Measurements from ENCODE around the gene SLC25A34.

SLC25A34 gene

GRCh38 chr1:15727866-15728534 is 8.1 kb upstream of the SLC25A34 start:
- no peak overlapping the region for H3K4me3 ChIP-seq (ENCODE audit: low read depth, low read length)
- TF ChIP-seq, protein P1, sequence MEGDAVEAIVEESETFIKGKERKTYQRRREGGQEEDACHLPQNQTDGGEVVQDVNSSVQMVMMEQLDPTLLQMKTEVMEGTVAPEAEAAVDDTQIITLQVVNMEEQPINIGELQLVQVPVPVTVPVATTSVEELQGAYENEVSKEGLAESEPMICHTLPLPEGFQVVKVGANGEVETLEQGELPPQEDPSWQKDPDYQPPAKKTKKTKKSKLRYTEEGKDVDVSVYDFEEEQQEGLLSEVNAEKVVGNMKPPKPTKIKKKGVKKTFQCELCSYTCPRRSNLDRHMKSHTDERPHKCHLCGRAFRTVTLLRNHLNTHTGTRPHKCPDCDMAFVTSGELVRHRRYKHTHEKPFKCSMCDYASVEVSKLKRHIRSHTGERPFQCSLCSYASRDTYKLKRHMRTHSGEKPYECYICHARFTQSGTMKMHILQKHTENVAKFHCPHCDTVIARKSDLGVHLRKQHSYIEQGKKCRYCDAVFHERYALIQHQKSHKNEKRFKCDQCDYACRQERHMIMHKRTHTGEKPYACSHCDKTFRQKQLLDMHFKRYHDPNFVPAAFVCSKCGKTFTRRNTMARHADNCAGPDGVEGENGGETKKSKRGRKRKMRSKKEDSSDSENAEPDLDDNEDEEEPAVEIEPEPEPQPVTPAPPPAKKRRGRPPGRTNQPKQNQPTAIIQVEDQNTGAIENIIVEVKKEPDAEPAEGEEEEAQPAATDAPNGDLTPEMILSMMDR (IDR thresholded peaks at IDR 0.05; ENCODE audit: low read depth, low read length): no peak

- no peak overlapping the region for H3K4me3 ChIP-seq (ENCODE audit: low read depth, low read length)
- TF ChIP-seq, protein P1 (IDR thresholded peaks at IDR 0.05; ENCODE audit: low read depth, low read length): no peak
These were observed 7.0 kb upstream of the SLC25A34 start for GRCh38 chr1:15728937-15729657.

DNA sequence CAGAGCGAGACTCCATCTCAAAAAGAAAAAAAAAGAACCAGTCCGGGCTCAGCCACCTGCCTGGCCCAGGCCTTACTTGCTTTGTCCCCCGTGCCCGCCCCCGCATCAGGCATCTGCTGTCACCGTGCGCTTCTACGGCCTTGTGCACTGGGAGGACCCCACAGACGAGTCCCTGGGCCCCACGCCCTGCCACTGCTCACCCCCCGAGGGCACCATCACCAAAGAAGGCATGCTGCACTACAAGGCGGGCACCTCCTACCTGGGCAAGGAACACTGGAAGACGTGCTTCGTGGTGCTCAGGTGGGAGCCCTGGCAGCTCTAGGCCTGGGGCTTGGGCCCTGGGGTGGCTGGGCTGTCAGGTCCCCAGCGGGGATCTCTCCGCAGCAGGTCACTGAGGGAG is 5.6 kb upstream of the SLC25A34 start:
- no peak overlapping the region for H3K4me3 ChIP-seq (ENCODE audit: low read depth, low read length)
- TF ChIP-seq, protein P1 (IDR thresholded peaks at IDR 0.05; ENCODE audit: low read depth, low read length): no peak

DNA sequence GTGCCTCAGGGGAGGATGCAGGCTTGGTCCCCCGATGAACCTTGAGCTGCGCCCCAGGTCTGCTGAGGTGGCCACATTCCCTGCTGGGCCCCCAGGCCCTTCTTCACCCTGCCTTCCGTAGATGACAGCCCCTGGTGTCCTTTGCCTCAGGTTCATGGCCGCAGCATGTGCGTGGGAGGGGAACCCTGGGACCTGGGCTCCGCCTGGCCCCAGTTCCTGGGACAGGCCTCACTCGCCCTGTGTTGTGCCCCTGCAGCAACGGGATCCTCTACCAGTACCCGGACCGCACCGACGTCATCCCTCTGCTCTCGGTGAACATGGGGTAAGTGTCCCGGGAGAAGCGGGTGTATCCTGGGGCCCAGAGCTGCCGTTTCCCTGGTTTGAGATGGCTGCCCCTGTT is 5.1 kb upstream of the SLC25A34 start:
- no peak overlapping the region for H3K4me3 ChIP-seq (ENCODE audit: low read depth, low read length)
- TF ChIP-seq, protein P1 (IDR thresholded peaks at IDR 0.05; ENCODE audit: low read depth, low read length): no peak

- TF ChIP-seq, protein P1 (IDR thresholded peaks at IDR 0.05; ENCODE audit: low read depth, low read length): no peak
These were observed 4.0 kb upstream of the SLC25A34 start for GRCh38 chr1:15731735-15732685.

DNA sequence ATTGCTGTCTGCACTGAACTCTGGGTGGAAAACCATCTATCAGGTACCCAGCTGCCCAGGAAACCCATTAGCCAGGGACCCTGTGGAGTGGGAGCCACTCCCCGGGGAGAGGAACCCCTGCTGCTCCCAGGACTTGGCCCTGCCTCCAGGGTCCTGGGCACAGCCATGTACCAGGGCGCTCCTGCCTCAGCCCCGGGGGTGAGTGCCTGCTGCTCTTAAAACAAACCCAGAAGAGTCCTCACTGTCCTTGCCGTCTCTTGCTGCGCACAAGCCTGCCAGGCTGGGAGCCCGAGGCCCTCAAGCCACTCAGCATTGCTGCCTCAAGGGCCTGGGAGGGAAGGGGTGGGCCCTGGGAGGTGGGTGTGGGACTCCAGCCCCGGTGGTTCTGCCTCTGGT is 3.4 kb upstream of the SLC25A34 start:
- H3K4me3 ChIP-seq (ENCODE audit: low read depth, low read length): no peak overlapping the region
- TF ChIP-seq, protein P1 (IDR thresholded peaks at IDR 0.05; ENCODE audit: low read depth, low read length): no peak

More at GRCh38 chr1:15731735-15732685, 4.0 kb upstream of the SLC25A34 start:
- no peak overlapping the region for H3K4me3 ChIP-seq (ENCODE audit: low read depth, low read length)
